Dedifferentiated amniotic fluid mesenchymal stem cell (primary cell): ENCODE measurements around the gene EXOC6.
"Not testable (repeated sequence)": the region's sequence is repeated elsewhere in the genome, so short reads cannot be mapped to it uniquely, and the experiment has no call there.

ENCODE experiments used
- DNase-seq: peaks from one replicate; pipeline ENCODE4 v3.0.0-alpha.2; 2016; ENCODE audit errors: extremely low spot score

The EXOC6 gene

DNA sequence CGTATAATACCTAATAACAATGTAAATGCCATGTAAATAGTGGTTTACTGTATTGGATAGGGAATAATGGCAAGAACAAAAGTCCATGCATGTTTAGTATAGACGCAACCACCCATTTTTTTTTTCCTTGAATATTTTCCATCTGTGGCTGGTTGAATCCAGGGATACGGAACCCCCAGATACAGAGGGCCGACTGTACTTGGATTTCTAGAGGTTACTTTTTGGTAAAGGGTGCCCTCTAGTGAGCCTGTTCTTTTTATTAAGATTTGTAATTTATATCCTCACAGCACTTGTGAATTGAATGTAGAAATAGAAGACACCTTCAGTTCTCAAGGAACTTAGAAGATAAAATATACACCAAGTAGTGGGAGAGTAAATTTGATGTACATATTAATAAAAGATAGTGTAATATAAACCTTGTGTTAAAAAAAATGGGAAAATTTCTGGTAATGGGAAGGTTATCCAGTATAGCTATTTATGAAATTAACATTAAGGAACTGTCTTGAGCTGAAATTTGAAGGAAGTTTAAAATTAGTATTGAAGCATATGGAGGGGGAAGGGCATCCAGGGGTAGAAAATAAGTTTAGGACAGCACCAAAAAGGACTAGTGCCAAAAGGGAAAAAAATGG is 32.0 kb downstream of the EXOC6 start:
- DNase-seq = peak; percentile 47

DNA sequence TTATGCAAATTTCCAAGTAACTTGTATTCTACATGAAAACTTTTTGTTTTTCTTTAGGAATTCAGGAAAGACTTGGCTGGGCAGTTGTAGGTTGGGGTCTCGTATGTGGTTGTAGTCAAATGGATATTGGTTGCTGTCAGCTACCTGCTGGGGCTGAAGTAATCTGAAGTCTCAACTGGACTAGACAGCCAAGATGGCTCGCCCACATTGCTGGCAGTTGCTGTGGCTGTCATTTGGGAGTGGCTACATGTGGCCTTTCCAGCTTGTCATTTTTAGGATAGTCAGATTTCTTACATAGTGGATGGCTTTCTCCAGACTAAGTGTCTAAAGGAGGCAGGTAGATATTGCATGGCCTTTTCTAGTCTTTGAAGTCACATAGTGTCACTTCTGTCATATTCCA is 32.6 kb downstream of the EXOC6 start:
- DNase-seq = no peak

DNA sequence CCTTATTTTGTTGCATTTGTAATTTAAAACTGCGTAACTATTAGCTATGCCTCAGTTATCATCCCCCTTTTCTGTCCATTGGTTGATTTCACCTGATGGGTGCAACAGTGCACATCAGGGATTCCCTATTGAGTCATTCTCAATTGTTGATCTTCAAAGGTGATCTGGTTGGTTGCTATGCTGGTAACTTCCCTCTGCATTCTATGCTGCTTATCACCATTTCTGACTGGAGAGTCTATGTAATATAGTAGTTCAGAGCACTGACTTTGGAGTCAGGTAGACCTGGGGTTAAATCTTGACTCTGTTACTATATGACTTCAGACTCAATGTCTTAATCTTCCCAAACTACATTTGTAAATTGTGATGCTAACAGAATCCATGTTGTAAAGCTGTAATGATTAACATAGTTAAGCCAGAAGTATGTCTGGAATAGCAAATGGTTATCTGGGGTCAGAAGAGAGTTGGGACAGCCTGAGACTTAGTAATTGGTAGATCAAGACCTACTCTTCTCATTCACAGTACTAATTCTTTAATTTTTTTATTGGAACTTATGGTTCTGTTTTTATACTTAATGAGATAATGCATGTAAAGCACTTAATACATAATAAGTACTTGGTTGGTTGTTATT is 38.1 kb downstream of the EXOC6 start:
- DNase-seq = no peak

GRCh38 chr10:92890471-92890870 is 42.2 kb downstream of the EXOC6 start:
- no peak for DNase-seq

GRCh38 chr10:92891885-92892690 is 43.8 kb downstream of the EXOC6 start:
- DNase-seq = peak; percentile 22

DNA sequence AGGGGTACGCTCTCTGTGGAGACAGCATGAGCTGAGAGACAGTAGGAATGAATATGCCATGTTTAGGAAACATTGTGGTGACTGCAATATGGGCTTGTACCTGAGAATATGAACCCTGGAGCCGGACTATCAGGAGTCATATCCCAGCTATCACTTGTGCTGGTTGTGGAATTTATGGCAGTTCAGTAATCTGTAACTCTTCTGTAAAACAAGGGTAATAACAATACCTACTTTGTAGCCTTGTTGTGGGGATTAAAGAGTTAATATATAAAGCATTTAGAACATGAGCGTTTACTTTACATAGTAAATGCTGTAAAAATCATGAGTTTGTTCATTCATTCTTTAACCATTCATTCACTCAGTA is 44.4 kb downstream of the EXOC6 start:
- DNase-seq = no peak

GRCh38 chr10:92894081-92894655 is 45.8 kb downstream of the EXOC6 start:
- DNase-seq = no peak

DNA sequence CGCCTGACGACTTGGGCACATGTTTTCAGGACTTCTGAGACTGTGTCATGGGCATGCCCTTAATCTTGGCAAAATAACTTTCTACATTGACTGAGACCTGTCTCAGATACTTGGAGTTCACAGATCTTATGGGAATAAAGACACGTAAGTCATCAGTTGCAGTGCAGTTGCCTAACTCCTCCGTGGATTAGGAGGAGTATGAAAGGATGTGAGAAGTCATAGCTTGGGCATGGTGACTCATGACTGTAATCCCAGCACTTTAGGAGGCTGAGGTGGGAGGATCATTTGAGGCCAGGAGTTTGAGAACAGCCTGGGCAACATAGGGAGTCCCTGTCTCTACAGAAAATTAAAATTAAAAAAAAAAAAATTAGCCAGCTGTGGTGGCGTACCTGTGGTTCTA is 49.6 kb downstream of the EXOC6 start:
- DNase-seq = no peak

- no peak for DNase-seq
These were observed 53.5 kb downstream of the EXOC6 start for GRCh38 chr10:92901819-92902251.

DNA sequence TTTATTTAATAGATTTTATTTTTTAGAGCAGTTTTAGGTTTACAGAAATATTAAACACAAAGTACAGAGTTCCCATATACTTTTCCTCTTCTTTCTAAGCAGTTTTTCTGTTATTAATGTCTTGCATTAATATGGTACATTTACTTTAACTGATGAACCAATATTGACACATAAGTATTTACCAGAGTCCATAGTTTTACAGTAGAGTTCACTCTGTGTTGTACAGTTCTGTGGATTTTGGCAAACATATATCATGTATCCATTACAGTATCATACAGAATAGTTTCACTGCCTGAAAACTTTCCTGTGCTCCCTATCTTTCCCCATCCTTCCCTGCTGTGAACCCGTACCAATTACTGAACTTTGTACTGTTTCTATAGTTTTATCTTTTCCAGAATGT is 55.3 kb downstream of the EXOC6 start:
- no peak for DNase-seq

- no peak for DNase-seq
These were observed 59.0 kb downstream of the EXOC6 start for GRCh38 chr10:92907280-92907679.

GRCh38 chr10:92912631-92913030 is 64.3 kb downstream of the EXOC6 start:
- DNase-seq = not testable (repeated sequence)

DNA sequence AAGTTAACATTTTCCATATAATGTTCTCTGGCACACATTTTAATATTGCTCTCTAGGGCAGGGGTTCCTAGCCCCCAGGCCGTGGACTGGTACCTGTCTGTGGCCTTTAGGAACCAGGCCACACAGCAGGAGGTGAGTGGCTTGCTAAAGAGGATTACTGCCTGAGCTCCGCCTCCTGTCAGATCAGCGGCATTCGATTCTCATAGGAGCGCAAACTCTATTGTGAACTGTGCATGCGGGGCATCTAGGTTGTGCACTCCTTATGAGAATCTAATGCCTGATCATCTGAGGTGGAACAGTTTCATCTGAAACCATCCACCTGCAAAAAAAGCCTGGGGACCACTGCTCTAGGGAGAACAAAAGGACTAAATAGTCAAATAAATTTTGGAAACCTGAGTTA is 65.7 kb downstream of the EXOC6 start:
- no peak for DNase-seq

GRCh38 chr10:92914478-92915325 is 66.4 kb downstream of the EXOC6 start:
- DNase-seq = peak; percentile 37

GRCh38 chr10:92915892-92916291 is 67.6 kb downstream of the EXOC6 start:
- DNase-seq = no peak

DNA sequence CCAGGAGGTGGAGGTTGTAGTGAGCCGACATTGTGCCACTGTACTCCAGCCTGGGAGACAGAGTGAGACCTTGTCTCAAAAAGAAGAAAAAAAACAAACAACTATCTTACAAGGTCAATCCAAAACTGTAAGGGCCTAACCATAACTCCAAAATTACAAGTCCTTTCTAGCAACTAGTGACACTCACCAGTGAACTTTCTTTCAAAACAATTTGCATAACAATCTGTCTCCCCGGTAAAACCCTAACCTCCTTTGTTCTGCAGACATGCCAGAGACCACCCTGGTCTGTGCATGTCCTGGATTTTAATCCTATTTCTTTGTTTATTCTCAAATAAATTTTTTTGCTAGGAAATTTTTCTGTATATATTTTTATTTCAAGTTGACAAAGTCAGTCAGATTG is 68.1 kb downstream of the EXOC6 start:
- no peak for DNase-seq

DNA sequence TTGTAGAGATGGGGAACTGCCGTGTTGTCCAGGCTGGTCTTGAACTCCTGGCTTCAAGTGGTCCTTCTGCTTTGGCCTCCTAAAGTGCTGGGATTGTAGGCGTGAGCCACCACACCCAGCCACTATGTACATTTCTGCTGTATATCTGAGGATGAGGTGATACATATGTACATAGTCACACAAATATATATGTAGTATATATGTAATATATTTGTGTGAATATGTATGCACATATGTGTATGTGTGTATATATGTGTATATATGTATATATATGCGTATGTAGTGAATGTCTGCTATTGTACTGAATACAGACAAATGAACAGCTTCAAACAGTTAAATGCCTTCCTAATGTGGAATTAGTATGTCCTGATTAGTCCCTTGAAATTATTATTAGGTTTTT is 70.3 kb downstream of the EXOC6 start:
- no peak for DNase-seq

DNA sequence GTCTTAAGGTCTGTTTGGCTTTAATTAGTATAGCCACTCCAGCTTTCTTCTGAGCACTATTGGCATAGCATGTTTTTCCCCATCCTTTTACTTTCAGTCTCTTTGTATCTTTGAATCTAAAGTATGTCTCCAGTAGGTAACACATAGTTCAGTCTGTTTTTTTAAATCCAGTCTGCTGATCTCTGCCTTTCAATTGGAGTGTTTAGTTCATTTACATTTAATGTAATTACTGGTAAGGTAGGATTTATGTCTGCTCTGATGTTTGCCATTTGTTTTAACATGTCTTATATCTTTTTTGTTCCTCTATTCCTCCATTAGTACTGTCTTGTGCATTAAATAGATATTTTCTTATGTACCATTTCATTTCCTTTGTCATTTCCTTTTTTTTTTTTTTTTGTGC is 72.5 kb downstream of the EXOC6 start:
- no peak for DNase-seq

DNA sequence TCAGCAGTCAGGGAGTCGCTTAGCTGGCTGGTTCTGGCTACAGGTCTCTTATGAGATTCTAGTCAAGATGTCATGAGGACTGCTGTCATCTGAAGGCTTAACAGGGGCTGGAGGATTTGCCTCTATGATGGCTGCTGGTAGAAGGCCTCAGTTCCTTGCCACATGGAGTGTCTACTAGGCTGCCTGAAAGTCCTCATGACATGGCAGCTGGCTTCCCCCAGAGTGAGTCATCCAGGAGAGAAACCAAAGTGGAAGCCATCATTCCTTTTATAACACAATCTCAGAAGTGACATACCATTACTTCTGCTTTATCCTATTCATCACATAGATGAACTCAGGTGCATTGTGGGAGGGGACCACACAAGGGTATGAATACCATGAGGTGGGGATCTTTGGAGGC is 75.1 kb downstream of the EXOC6 start:
- no peak for DNase-seq

DNA sequence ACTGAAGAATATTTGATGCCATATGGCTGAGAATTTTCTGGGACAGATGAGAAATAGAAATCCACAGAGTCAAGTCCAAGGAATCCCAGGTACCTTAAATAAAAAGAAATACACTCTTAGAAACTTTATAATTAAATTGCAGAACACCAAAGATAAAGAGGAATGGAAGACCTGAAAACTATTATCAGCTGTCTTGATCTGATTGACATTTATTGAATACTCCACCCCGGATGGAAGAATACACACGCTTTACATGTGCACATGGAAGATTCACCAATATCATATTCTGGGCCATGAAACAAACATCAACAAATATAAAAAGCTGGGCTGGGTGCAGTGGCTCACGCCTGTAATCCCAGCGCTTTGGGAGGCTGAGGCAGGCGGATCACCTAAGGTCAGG is 81.6 kb downstream of the EXOC6 start:
- DNase-seq = no peak

DNA sequence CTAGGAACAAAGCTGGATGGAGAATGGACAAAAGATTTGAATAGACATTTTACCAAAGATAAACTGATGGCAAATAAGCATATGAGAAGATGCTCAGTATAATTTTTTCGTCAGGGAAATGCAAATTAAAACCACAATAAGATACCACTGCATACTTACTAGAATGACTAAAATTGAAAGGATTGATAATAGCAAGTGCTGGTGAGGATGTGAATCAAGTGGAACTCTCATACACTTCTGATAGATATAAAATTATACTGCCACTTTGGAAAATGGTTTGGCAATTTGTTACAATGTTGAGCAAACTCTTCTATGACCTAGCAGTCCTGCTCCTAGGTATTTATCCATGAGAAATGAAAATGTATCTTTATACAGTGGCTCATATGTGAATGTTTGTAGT is 83.3 kb downstream of the EXOC6 start:
- DNase-seq = no peak

- DNase-seq = no peak
These were observed 89.6 kb downstream of the EXOC6 start for GRCh38 chr10:92937876-92938275.
